ENCODE data around the gene IL17RD.

- TF ChIP-seq CTCF (IDR thresholded peaks at IDR 0.05), result no peak
- no peak for TF ChIP-seq POLR2A (IDR thresholded peaks at IDR 0.05)
Measured at GRCh38 chr3:57141719-57142410, 23.3 kb downstream of the IL17RD start.
